Suprapubic skin (tissue), 4 donors: ENCODE measurements around the gene PNPLA3. TPM values are rescaled to one million over a fixed set of nuclear protein-coding genes. Genes with fewer than 3 reads are reported as not detected.

ENCODE experiments used
- DNase-seq, 2 donors: peaks; one replicate each; pipeline ENCODE4 v3.0.0-alpha.2; 2019; ENCODE audit warnings: low spot score in 2 of 2
- H3K27ac ChIP-seq: fragments of 200-600 bp; sonication (generic); one replicate; pipeline ENCODE4 v1.5.1; 2019
- H3K27me3 ChIP-seq: fragments of 200-600 bp; sonication (generic); one replicate; pipeline ENCODE4 v1.5.1; 2019
- H3K36me3 ChIP-seq: fragments of 200-600 bp; sonication (generic); one replicate; pipeline ENCODE4 v1.5.1; 2019
- H3K4me1 ChIP-seq: fragments of 200-600 bp; sonication (generic); one replicate; pipeline ENCODE4 v1.5.1; 2019
- H3K4me3 ChIP-seq: fragments of 200-600 bp; sonication (generic); one replicate; pipeline ENCODE4 v1.5.1; 2019; ENCODE audit warnings: mild to moderate bottlenecking
- H3K9me3 ChIP-seq: fragments of 200-600 bp; sonication (generic); one replicate; pipeline ENCODE4 v1.5.1; 2019
- CTCF ChIP-seq, 2 donors: fragments of 200-600 bp in 1 of 2; fragments of 450-650 bp in 1 of 2; sonication (generic) in 1 of 2; IDR thresholded peaks; one replicate each; pipeline ENCODE4 v1.5.1; 2016 to 2019; ENCODE audit warnings: antibody characterized with exemption in 2 of 2, mild to moderate bottlenecking in 1 of 2, moderate library complexity in 1 of 2
- EP300 ChIP-seq: sonication (generic); formaldehyde crosslinking; IDR thresholded peaks from one replicate; pipeline ENCODE4 v1.6.1; 2017; ENCODE audit warnings: antibody characterized with exemption
- POLR2A ChIP-seq, 2 donors: fragments of 450-650 bp; IDR thresholded peaks; one replicate each; pipeline ENCODE4 v1.6.1; 2017; ENCODE audit warnings: antibody characterized with exemption in 2 of 2, mild to moderate bottlenecking in 2 of 2, moderate library complexity in 2 of 2
- POLR2AphosphoS5 ChIP-seq, 3 donors: sonication (generic); formaldehyde crosslinking; IDR thresholded peaks; one replicate each; pipeline ENCODE4 v1.6.1; 2017; ENCODE audit warnings: antibody characterized with exemption in 3 of 3
- WGBS: methylation state at CpG from one replicate; pipeline ENCODE4 v1.1.5; 2018; 5-methylcytosine and 5-hydroxymethylcytosine counted together
- total RNA-seq, 4 donors: library from RNA; depleted of rRNA; stranded (reverse); fragments of >200 nt; gene quantifications; one replicate each; pipeline ENCODE4 v1.1.0, GENCODE V29; 2016

Gene PNPLA3
- total RNA-seq, 4 donors from 2014 or later = 7.0 to 23.7 (median 11.6) TPM

- H3K27ac ChIP-seq = no peak overlapping the region
- 88% methylated on average over 8 of the region's 8 CpGs for WGBS
- H3K9me3 ChIP-seq = no peaks in the 10 kb centered on the region
- peaks cover 4% of the 10 kb centered on the region for H3K4me1 ChIP-seq
- no peaks in the 10 kb centered on the region for H3K27me3 ChIP-seq
- H3K36me3 ChIP-seq = peaks cover 47% of the 10 kb centered on the region
- DNase-seq = no peak
- no peak overlapping the region for H3K4me3 ChIP-seq
- no peak for TF ChIP-seq POLR2A (IDR thresholded peaks at IDR 0.05)
- TF ChIP-seq CTCF (IDR thresholded peaks at IDR 0.05) = no peak
- no peak for TF ChIP-seq EP300
- no peak for TF ChIP-seq POLR2AphosphoS5 (IDR thresholded peaks at IDR 0.05)
Observed at GRCh38 chr22:43996981-43997265, 73.3 kb downstream of the PNPLA3 start.

Other genes starting within 250 kb of the PNPLA3 start
- 1 to 10 TPM; 1.9 to 4.9 (median 2.9) TPM for gene EFCAB6, start 111.5 kb upstream of the PNPLA3 start, total RNA-seq
- under 1 TPM in 2 of 4 donors, not detected in 2; 0.34 to 0.47 TPM for gene SULT4A1, start 61.3 kb upstream of the PNPLA3 start, total RNA-seq
- 10 to 100 TPM in 1 of 4 donors, 1 to 10 TPM in 3; 2.5 to 13.5 (median 4.7) TPM for gene PNPLA5, start 31.8 kb upstream of the PNPLA3 start, total RNA-seq
- gene SAMM50, start 31.6 kb downstream of the PNPLA3 start, total RNA-seq = 10 to 100 TPM; 32.1 to 41.1 (median 33.8) TPM
- gene PARVB, start 100.5 kb downstream of the PNPLA3 start, total RNA-seq = 10 to 100 TPM in 3 of 4 donors, 1 to 10 TPM in 1; 9.7 to 17.8 (median 13.3) TPM